Neutrophil (primary cell): ENCODE data around the gene VSTM2A.

ENCODE experiments used
- H3K27ac ChIP-seq: fragments of 200-600 bp; sonication (generic); 2 replicates; pipeline ENCODE4 v1.5.1; 2016; ENCODE audit warnings: mild to moderate bottlenecking, moderate library complexity
- H3K27me3 ChIP-seq: fragments of 200-600 bp; sonication (generic); 2 replicates; pipeline ENCODE4 v1.6.0; 2016; ENCODE audit warnings: mild to moderate bottlenecking
- H3K36me3 ChIP-seq: fragments of 200-600 bp; sonication (generic); 2 replicates; pipeline ENCODE4 v1.5.1; 2017
- H3K4me1 ChIP-seq, 2 experiments: fragments of 200-600 bp in 1 of 2; sonication (generic) in 1 of 2; 1 replicate in 1 of 2; 2 replicates in 1 of 2; pipeline versions ENCODE4 v1.5.1 to v1.6.1; 2013 to 2016; ENCODE audit warnings: low read depth in 1 of 2, low read length in 1 of 2, mild to moderate bottlenecking in 1 of 2, moderate library complexity in 1 of 2; ENCODE audit not compliant: control insufficient read depth in 1 of 2, insufficient read depth in 1 of 2
- H3K4me3 ChIP-seq, 2 experiments: fragments of 200-600 bp in 1 of 2; sonication (generic) in 1 of 2; 1 replicate in 1 of 2; 2 replicates in 1 of 2; pipeline ENCODE4 v1.5.1; 2013 to 2016; ENCODE audit warnings: low read depth in 1 of 2, low read length in 1 of 2, mild to moderate bottlenecking in 1 of 2, moderate library complexity in 1 of 2
- H3K9me3 ChIP-seq: fragments of 200-600 bp; sonication (generic); 2 replicates; pipeline ENCODE4 v1.5.1; 2016
- CTCF ChIP-seq: fragments of 200-600 bp; sonication (generic); IDR thresholded peaks from 2 replicates; pipeline ENCODE4 v1.5.1; 2016; ENCODE audit warnings: antibody characterized with exemption

The VSTM2A gene

GRCh38 chr7:54544527-54545240 lies 2.5 kb downstream of the VSTM2A start:
- no peak for TF ChIP-seq CTCF
- H3K27me3 ChIP-seq: peaks cover 84% of the 10 kb centered on the region
- no peaks in the 10 kb centered on the region for H3K4me1 ChIP-seq

GRCh38 chr7:54545241-54545563 lies 3.0 kb downstream of the VSTM2A start:
- peaks cover 84% of the 10 kb centered on the region for H3K27me3 ChIP-seq
- no peaks in the 10 kb centered on the region for H3K9me3 ChIP-seq
- no peak for TF ChIP-seq CTCF
- H3K36me3 ChIP-seq: no peaks in the 10 kb centered on the region
- no peaks in the 10 kb centered on the region for H3K4me1 ChIP-seq
- no peak overlapping the region for H3K4me3 ChIP-seq
- H3K27ac ChIP-seq: no peak overlapping the region

More at GRCh38 chr7:54544527-54545240, 2.5 kb downstream of the VSTM2A start:
- no peaks in the 10 kb centered on the region for H3K36me3 ChIP-seq
- H3K4me3 ChIP-seq: no peak overlapping the region
- H3K27ac ChIP-seq: no peak overlapping the region
- H3K9me3 ChIP-seq: no peaks in the 10 kb centered on the region

GRCh38 chr7:54546081-54546985 lies 4.2 kb downstream of the VSTM2A start:
- no peak overlapping the region for H3K27ac ChIP-seq
- TF ChIP-seq CTCF: no peak
- no peaks in the 10 kb centered on the region for H3K9me3 ChIP-seq
- peaks cover 75% of the 10 kb centered on the region for H3K27me3 ChIP-seq
- H3K4me3 ChIP-seq: no peak overlapping the region
- H3K36me3 ChIP-seq: no peaks in the 10 kb centered on the region
- no peaks in the 10 kb centered on the region for H3K4me1 ChIP-seq

- no peak for TF ChIP-seq CTCF
- Histone ChIP-seq H3K4me3 (no peak overlapping the region), H3K36me3 (no peaks in the 10 kb centered on the region), H3K27me3 (peaks cover 68% of the 10 kb centered on the region), H3K4me1 (no peaks in the 10 kb centered on the region), H3K9me3 (no peaks in the 10 kb centered on the region), H3K27ac (no peak overlapping the region)
These were observed 4.8 kb downstream of the VSTM2A start for GRCh38 chr7:54546986-54547314.

- Histone ChIP-seq H3K27me3 (peaks cover 33% of the 10 kb centered on the region), H3K4me1 (no peaks in the 10 kb centered on the region), H3K9me3 (no peaks in the 10 kb centered on the region), H3K4me3 (no peak overlapping the region), H3K27ac (no peak overlapping the region), H3K36me3 (no peaks in the 10 kb centered on the region)
- no peak for TF ChIP-seq CTCF
These were observed 8.3 kb downstream of the VSTM2A start for GRCh38 chr7:54550471-54550870.
